ENCODE measurements around the gene CYB561D2. TPM values are rescaled to one million over a fixed set of nuclear protein-coding genes. Genes with fewer than 3 reads are reported as not detected.

CYB561D2 gene
- polyA plus RNA-seq, 3 donors = 12.4 to 17.0 (median 13.4) TPM

DNA sequence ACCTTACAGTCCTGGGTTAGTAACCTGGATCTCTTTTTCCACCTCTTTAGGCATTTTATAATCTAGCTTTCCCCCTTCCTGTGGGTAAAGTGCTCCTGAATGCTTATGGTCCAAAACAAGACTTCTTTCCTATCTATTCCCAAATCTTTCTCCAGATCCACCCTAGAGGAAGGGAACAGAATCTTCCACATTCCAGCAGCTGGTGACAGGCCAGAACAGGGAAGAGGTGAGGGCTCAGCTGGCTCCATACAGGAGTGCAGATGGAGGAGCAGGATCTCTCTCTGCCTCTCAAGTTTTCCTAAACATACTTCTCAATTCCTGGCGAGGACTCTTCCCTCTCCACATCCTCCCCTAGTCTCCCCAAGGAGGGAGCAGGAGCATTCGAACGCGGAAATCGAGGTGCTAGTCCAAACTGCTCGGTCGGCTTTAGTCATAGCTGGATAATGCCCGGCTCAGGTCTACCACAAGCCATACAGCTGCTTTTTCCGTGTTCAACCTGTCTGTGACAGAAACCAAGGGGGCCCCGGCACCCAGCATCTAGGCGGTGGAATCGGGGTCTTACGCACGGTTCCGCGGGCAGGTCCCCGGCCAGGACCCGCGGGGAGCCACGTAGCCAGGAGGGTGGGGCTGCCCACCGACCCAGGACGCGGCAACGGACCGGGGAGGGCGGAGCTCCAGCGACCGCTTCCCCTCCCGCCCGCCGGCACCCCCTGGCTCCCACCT is 14.0 kb upstream of the CYB561D2 start:
- DNase-seq (ENCODE audit: extremely low read depth in 1 of 11, low read depth in 9 of 11, low spot score in 4 of 11) = no peak

- peak; percentile 87 to 98 (median 97) for DNase-seq (ENCODE audit: extremely low read depth in 1 of 11, low read depth in 9 of 11, low spot score in 4 of 11)
These were observed 13.3 kb upstream of the CYB561D2 start for GRCh38 chr3:50337175-50337861.

- DNase-seq (ENCODE audit: extremely low read depth in 1 of 11, low read depth in 9 of 11, low spot score in 4 of 11) = no peak
These were observed 11.7 kb upstream of the CYB561D2 start for GRCh38 chr3:50338965-50339364.

GRCh38 chr3:50339485-50340146 is 11.0 kb upstream of the CYB561D2 start:
- DNase-seq (ENCODE audit: extremely low read depth in 1 of 11, low read depth in 9 of 11, low spot score in 4 of 11) = no peak

DNA sequence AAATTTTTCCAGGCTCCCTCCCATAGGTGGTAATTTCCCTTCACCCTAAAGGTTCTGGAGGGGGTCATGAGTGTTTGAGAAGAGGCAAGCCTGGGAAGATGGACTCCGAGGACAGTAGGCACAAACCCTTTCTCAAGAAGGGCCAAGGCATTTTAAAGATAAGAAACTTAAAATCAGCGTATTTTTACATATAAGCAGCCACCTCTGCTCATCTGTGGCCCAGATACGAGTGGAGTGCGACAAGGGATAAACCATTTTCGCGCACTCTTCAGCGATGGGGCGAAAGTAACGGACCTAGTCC is 10.6 kb upstream of the CYB561D2 start:
- no peak for DNase-seq (ENCODE audit: extremely low read depth in 1 of 11, low read depth in 9 of 11, low spot score in 4 of 11)

GRCh38 chr3:50340448-50341329 is 10.0 kb upstream of the CYB561D2 start, which contains the start of gene RASSF1:
RASSF1 (minus strand) TSS chr3:50340836; CDS start chr3:50340805, 31 bp downstream.
- DNase-seq (ENCODE audit: extremely low read depth in 1 of 11, low read depth in 9 of 11, low spot score in 4 of 11) = no peak

GRCh38 chr3:50341537-50341936 is 9.1 kb upstream of the CYB561D2 start:
- no peak for DNase-seq (ENCODE audit: extremely low read depth in 1 of 11, low read depth in 9 of 11, low spot score in 4 of 11)

DNA sequence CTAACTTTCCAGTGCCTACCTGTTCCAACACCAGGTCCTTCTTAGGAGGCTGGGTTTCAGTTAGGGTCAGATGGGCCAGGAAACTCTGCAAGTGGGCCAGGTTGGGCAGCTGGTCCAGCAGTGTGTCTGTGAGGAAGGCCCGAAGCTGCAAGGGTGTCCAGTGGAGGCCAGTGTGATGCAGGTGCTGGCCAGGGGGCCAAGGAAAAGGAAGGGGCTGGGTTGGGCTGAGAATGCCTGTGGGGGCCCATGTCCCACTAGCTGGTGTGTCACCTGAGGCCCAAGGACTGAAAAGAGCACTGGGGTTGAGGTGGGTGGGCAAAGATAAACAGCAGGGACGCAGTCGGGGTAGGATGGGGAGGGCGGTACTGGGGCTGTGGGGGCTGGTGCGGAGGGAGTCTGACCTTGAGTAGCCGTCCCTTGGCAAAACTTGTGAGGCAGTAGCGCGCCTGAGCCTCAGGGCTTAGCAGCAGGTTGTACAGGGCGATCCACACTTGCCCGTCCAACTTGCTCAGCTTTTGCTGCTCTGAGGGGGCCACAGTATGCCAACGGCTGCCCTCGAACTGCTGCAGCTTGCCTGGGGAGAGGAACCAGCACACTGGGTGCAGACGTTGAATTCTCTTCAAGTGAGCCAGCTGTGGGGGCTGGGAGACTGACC is 8.5 kb upstream of the CYB561D2 start:
- DNase-seq (ENCODE audit: extremely low read depth in 1 of 11, low read depth in 9 of 11, low spot score in 4 of 11) = no peak

- DNase-seq (ENCODE audit: extremely low read depth in 1 of 11, low read depth in 9 of 11, low spot score in 4 of 11) = no peak
These were observed 7.6 kb upstream of the CYB561D2 start for GRCh38 chr3:50342813-50343633.

DNA sequence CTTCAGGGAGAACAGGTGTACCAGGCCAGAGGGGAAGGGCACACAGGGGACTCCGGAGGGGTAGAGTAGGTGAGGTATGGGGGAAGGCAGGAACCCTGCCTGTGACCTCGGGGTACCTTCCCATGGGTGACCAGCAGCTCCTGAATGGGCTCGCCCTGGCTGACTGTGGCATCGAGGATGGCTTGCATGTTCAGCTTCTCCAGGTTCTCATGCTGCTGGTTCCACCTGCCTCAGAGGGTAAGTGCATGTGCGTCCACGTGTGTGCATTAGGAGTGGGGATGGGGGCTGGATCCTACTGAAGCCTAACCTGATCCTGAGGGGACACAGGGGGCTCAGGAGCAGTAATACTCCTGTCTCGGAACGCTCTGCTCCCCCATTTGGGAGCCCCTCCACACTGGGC is 5.7 kb upstream of the CYB561D2 start:
- no peak for DNase-seq (ENCODE audit: extremely low read depth in 1 of 11, low read depth in 9 of 11, low spot score in 4 of 11)

DNA sequence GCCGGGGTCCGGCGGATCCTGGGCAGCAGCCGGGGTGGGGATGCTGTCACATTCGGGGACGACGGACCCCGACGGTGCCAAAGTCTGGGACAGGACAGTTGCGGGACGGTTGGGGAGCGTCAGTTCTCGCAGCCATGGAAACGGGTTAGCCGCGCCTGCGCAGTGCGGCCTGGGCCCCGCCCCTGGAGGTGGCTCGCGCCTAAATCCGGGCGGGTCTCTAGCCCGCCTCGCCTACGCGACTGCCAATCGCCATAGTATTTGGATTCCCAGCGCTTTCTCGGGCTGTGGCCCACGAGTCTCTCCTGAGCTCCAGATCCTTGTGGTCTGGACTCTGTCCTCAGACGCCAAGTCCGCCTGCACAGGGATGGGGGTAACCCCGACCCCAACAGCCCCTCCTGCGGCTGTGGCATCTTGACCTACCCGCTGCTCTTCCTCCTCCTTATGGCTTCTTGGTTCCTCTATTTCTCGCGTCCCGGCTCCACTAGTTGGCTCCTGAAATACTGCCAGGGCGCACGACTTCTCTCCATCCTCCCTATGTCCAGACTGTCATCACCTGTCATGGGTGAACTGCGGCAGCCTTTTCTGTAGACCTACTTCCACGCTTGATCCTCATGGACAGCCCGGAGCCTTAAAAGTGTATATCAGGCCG is 5.0 kb upstream of the CYB561D2 start, which contains the start of gene ZMYND10:
Gene ZMYND10, minus strand, starts transcription at position 147 of the 649 bp plus-strand sequence. CDS start 153 bp downstream, outside the sequence.
- no peak for DNase-seq (ENCODE audit: extremely low read depth in 1 of 11, low read depth in 9 of 11, low spot score in 4 of 11)

GRCh38 chr3:50347187-50347813 is 3.4 kb upstream of the CYB561D2 start:
- DNase-seq (ENCODE audit: extremely low read depth in 1 of 11, low read depth in 9 of 11, low spot score in 4 of 11) = no peak

DNA sequence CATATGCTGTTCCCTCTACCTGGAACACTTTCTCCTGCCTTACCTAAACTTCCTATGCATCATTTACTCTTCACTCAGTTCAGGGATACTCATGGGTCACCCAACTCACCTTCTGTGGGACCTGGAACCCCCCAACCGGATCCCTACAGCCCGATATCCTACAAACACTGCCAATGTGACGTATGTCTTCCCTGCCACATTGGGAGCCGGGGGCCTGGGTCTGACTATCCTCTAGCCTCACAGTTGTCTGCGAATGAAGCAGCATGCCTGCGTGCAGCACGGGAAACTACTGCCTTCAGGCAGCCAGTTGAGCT is 492 bp upstream of the CYB561D2 start:
- no peak for DNase-seq (ENCODE audit: extremely low read depth in 1 of 11, low read depth in 9 of 11, low spot score in 4 of 11)

DNA sequence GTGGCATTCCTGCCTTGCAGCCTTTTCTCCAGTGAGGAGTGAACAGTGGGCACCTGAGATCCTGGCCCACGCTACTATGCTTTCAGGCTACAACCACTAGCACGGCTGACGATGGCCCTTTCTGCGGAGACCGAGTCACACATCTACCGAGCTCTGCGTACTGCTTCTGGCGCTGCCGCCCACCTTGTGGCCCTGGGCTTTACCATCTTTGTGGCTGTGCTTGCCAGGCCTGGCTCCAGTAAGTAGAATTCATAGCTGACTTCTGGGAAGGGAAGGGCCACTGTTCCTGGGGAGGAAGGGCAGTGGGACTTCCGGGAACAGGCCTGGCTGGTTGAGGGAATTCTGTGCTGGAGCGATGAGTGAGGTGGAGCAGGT is 648 bp downstream of the CYB561D2 start:
- no peak for DNase-seq (ENCODE audit: extremely low read depth in 1 of 11, low read depth in 9 of 11, low spot score in 4 of 11)

DNA sequence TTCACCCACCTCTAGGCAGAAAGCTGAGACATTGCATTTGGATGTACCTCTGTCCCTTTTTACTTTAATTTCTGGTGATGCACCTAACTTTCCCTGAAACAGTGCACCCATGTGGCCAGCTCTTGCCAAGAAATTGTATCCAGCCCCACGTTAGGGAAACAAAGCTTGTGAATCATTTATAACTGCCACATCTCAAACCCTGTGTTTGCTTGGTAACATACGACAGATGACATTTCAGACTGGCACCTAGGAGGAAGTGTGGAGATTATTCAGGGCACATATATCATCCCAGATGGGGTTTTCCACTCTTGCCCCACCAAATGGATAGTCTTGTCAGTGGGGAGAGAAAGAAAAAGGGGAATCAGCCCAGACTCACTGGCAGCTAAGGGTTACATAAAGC is 2.1 kb downstream of the CYB561D2 start:
- no peak for DNase-seq (ENCODE audit: extremely low read depth in 1 of 11, low read depth in 9 of 11, low spot score in 4 of 11)

DNA sequence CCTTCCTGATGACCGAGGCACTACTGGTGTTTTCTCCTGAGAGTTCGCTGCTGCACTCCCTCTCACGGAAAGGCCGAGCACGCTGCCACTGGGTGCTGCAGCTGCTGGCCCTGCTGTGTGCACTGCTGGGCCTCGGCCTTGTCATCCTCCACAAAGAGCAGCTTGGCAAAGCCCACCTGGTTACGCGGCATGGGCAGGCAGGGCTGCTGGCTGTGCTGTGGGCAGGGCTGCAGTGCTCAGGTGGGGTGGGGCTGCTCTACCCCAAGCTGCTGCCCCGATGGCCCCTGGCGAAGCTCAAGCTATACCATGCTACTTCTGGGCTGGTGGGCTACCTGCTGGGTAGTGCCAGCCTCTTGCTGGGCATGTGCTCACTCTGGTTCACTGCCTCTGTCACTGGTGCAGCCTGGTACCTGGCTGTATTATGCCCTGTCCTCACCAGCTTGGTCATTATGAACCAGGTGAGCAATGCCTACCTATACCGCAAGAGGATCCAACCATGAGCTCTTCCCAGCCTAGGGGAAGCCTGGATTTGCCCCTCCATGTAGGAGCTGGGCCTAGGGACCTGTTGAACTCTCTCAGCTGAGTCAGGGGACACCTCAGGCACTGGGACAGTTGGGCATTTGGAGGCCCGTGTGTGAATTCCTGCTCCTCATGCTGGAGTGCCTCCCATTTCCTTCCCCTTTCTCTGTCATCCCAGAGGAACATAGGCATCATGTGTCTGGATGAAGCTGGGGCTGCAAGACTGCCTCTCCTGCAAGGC is 2.8 kb downstream of the CYB561D2 start:
- no peak for DNase-seq (ENCODE audit: extremely low read depth in 1 of 11, low read depth in 9 of 11, low spot score in 4 of 11)

Measured in renal cortex interstitium (tissue), 11 donors.